Ishikawa (cell line): ENCODE measurements around the gene SLCO2A1.

Source experiments
- CEBPB ChIP-seq: IDR thresholded peaks from 2 replicates; pipeline ENCODE4 v1.6.1; 2012
- CREB1 ChIP-seq: IDR thresholded peaks from 2 replicates; pipeline ENCODE4 v1.6.1; 2012; ENCODE audit warnings: low read depth
- EGR1 ChIP-seq: IDR thresholded peaks from 2 replicates; pipeline ENCODE4 v1.6.1; 2012
- EP300 ChIP-seq: IDR thresholded peaks from 2 replicates; pipeline ENCODE4 v1.6.1; 2012; ENCODE audit warnings: borderline replicate concordance
- FOXM1 ChIP-seq: IDR thresholded peaks from 2 replicates; pipeline ENCODE4 v1.6.1; 2012; ENCODE audit warnings: low read depth, borderline replicate concordance
- NFIC ChIP-seq: IDR thresholded peaks from 2 replicates; pipeline ENCODE4 v1.6.1; 2012
- RAD21 ChIP-seq: IDR thresholded peaks from 2 replicates; pipeline ENCODE4 v1.6.1; 2012; ENCODE audit warnings: low read depth
- TAF1 ChIP-seq: IDR thresholded peaks from 2 replicates; pipeline ENCODE4 v1.6.1; 2012; ENCODE audit warnings: low read depth, mild to moderate bottlenecking
- TCF12 ChIP-seq: IDR thresholded peaks from 2 replicates; pipeline ENCODE4 v1.6.1; 2012; ENCODE audit warnings: low read depth
- TEAD4 ChIP-seq: IDR thresholded peaks from 2 replicates; pipeline ENCODE4 v1.6.1; 2012
- YY1 ChIP-seq: IDR thresholded peaks from 2 replicates; pipeline ENCODE4 v1.6.1; 2012; ENCODE audit warnings: low read depth
- ZBTB7A ChIP-seq: IDR thresholded peaks from 2 replicates; pipeline ENCODE4 v1.6.1; 2012; ENCODE audit warnings: low read depth
- TF ChIP-seq, protein P1 (sequence below): IDR thresholded peaks from 2 replicates; pipeline ENCODE4 v1.6.1; 2012; ENCODE audit warnings: low read depth, mild to moderate bottlenecking
- TF ChIP-seq, protein P2 (sequence below): IDR thresholded peaks from 2 replicates; pipeline ENCODE4 v1.6.1; 2012
- TF ChIP-seq, protein P3 (sequence below): IDR thresholded peaks from 2 replicates; pipeline ENCODE4 v1.6.1; 2012

SLCO2A1 gene

DNA sequence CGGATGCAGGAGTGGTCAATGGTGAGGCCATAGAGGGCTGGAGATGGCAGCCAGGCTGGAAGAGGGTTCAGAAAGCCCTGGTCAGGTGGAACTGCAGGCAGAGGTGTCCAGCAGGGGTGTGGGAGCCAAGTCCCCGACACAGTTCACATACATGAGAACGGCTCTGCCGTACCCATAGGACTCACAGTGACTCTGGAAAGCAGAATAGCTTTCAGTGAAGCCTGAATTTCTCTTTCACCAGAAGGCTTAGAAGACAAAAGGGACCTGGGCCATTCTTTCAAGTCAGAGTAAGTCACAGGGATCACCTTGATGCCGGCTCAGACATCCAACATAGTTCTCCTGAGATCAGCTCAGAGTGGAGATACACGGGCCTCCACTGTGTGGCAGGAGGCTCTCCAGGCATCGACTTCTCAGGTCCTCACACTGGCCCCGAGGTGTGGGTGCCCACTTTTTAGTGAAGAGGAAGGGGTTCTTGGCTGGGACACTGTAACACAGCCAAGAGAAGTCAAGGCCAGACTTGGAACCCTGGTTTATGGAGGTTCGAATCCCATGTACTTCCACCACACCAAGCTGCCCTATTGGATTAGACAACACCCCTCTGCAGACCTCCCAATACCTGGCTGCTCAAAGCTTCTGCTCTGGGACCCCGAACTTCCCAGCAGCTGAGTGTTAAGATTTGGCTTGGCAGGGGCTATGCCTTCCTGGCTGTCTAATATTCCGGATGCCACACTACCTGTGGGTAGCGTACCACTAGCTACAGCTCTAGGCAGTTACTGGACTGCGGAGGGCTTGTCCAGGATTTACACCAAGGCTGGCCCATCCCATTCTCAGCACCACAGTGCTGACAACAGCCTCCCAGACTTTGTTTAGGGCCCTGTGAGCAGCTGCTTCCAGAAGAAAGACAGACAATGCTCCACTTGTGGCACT, 93.6 kb downstream of the SLCO2A1 start:
- no peak for TF ChIP-seq EGR1
- TF ChIP-seq EP300: no peak
- no peak for TF ChIP-seq YY1
- TF ChIP-seq, protein P1, sequence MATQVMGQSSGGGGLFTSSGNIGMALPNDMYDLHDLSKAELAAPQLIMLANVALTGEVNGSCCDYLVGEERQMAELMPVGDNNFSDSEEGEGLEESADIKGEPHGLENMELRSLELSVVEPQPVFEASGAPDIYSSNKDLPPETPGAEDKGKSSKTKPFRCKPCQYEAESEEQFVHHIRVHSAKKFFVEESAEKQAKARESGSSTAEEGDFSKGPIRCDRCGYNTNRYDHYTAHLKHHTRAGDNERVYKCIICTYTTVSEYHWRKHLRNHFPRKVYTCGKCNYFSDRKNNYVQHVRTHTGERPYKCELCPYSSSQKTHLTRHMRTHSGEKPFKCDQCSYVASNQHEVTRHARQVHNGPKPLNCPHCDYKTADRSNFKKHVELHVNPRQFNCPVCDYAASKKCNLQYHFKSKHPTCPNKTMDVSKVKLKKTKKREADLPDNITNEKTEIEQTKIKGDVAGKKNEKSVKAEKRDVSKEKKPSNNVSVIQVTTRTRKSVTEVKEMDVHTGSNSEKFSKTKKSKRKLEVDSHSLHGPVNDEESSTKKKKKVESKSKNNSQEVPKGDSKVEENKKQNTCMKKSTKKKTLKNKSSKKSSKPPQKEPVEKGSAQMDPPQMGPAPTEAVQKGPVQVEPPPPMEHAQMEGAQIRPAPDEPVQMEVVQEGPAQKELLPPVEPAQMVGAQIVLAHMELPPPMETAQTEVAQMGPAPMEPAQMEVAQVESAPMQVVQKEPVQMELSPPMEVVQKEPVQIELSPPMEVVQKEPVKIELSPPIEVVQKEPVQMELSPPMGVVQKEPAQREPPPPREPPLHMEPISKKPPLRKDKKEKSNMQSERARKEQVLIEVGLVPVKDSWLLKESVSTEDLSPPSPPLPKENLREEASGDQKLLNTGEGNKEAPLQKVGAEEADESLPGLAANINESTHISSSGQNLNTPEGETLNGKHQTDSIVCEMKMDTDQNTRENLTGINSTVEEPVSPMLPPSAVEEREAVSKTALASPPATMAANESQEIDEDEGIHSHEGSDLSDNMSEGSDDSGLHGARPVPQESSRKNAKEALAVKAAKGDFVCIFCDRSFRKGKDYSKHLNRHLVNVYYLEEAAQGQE: no peak
- no peak for TF ChIP-seq FOXM1
- TF ChIP-seq RAD21: no peak
- TF ChIP-seq CREB1: no peak
- no peak for TF ChIP-seq TEAD4
- no peak for TF ChIP-seq TCF12
- no peak for TF ChIP-seq TAF1
- TF ChIP-seq CEBPB: no peak
- TF ChIP-seq, protein P2, sequence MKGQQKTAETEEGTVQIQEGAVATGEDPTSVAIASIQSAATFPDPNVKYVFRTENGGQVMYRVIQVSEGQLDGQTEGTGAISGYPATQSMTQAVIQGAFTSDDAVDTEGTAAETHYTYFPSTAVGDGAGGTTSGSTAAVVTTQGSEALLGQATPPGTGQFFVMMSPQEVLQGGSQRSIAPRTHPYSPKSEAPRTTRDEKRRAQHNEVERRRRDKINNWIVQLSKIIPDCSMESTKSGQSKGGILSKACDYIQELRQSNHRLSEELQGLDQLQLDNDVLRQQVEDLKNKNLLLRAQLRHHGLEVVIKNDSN: no peak
- TF ChIP-seq, protein P3, sequence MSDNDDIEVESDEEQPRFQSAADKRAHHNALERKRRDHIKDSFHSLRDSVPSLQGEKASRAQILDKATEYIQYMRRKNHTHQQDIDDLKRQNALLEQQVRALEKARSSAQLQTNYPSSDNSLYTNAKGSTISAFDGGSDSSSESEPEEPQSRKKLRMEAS: no peak

DNA sequence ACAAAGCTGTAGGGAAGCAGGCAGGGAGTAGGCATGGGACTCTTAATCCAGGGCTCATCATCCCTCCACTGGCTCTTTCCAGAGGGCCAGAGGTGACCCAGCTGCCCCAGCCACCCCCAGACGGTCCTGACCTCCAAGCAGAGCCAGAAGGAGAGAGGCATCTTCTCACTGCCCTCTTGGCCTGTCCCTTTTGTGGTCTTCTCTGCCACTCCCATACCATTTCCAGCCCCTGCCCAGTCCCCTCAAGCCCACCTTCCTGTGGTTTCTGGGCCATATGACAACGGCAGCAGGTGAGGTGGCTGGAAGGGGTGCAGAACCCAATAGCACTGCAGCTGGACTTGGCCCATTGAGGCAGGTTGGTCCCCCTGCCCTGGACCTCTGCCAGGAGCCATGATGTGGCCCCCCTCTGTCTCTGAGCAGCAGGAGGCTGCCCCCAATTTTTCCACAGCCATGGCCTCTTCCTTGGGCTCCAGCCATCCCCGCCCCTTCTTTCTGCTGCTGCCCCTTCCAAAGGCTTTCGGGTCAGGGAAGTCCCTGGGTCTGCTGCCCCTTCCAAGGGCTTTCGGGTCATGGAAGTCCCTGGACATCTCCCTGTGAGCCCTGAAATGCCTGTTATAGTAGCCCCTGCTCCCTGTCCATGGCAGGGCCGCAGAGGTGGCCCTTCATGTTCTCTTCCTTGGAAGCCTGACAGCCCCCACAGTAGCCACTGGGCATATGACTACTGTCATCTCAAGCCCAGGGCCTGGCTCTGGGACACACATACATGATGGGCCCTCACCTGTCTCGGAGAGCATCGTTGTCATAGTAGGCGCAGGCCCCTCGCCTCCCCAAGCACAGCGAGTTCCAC, 94.5 kb downstream of the SLCO2A1 start:
- TF ChIP-seq TAF1: no peak
- TF ChIP-seq YY1: no peak
- TF ChIP-seq TEAD4: no peak
- TF ChIP-seq EGR1: no peak
- TF ChIP-seq, protein P1: no peak
- no peak for TF ChIP-seq FOXM1
- no peak for TF ChIP-seq TCF12
- TF ChIP-seq RAD21: no peak
- TF ChIP-seq CEBPB: no peak
- TF ChIP-seq ZBTB7A: no peak
- TF ChIP-seq NFIC: no peak
- TF ChIP-seq, protein P2: no peak

DNA sequence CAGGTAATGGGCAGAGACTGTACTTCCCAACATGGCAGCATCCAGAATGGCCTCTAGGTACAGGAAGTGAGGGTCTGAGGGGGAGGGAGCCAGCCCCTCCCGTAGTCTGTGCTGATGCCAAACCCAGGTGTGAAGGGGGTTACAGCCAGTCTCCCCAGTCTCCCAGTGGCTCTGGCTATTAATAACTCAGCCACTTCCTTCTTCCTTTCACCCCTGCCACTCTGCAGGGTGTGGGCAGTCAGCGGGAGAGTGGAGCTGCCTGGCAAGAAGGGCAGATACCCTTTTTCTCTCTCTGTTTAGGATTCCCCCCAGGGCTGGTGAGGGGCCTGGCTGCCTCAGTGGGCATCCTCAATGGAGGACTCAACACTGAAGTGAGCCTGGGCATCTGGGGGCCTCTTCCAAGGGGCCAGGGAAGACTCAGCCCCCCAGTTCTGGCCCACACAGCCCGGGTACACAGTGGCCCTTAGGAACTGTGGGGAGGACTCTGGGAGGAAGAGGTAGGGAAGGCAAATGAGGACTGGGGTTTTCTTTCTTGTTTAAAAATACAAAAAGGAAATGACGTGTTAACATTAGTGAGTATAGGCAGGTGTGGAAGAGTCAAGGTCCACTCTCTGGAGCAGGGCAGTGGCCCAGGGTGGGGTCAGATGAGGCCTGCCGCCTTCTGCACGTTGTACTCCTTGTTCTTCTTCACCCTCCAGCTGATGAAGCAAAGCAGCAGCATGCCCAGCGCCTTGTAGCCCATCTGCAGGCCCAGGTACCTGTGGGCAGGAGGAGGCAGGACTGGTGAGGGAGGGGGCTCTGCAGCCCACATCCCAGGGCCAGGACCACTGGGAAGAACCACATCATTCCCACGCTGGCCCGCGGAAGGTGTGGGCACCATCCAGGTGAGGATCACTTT, 95.4 kb downstream of the SLCO2A1 start:
- no peak for TF ChIP-seq RAD21
- TF ChIP-seq, protein P3: no peak
- TF ChIP-seq, protein P1: no peak
- no peak for TF ChIP-seq CREB1
